Astrocyte (in vitro differentiated cells and primary cell): ENCODE measurements around the gene MYL4. TPM values are rescaled to one million over a fixed set of nuclear protein-coding genes. Genes with fewer than 3 reads are reported as not detected.

Experiments used
- DNase-seq: peaks from one replicate; pipeline ENCODE4 v3.0.0-alpha.2; 2010; ENCODE audit warnings: low read depth
- FAIRE-seq: peaks from 2 replicates; lab custom pipeline; 2011; peaks lifted over from hg19 to GRCh38; lab: Jason Lieb, UNC
- H2AFZ ChIP-seq: 2 replicates; pipeline ENCODE4 v1.6.0; 2012; ENCODE audit warnings: low read depth, low read length, inconsistent platforms
- H3K27ac ChIP-seq: 2 replicates; pipeline ENCODE4 v1.5.1; 2011; ENCODE audit warnings: low read depth, low read length, inconsistent platforms
- H3K27me3 ChIP-seq: 2 replicates; pipeline ENCODE4 v1.6.0; 2011; ENCODE audit warnings: low read length, inconsistent platforms; ENCODE audit not compliant: insufficient read depth
- H3K36me3 ChIP-seq: 2 replicates; pipeline ENCODE4 v1.5.1; 2011; ENCODE audit warnings: low read length, inconsistent platforms; ENCODE audit not compliant: insufficient read depth
- H3K4me1 ChIP-seq: 2 replicates; pipeline ENCODE4 v1.5.1; 2011; ENCODE audit warnings: low read length, inconsistent platforms; ENCODE audit not compliant: insufficient read depth
- H3K4me2 ChIP-seq: 2 replicates; pipeline ENCODE4 v1.6.0; 2012; ENCODE audit warnings: low read length, inconsistent platforms
- H3K4me3 ChIP-seq: 2 replicates; pipeline ENCODE4 v1.5.1; 2011; ENCODE audit warnings: low read depth, mild to moderate bottlenecking, low read length, inconsistent platforms; ENCODE audit not compliant: insufficient read depth
- H3K79me2 ChIP-seq: 2 replicates; pipeline ENCODE4 v1.6.0; 2012; ENCODE audit warnings: mild to moderate bottlenecking, low read length, inconsistent platforms; ENCODE audit not compliant: insufficient read depth
- H3K9ac ChIP-seq: 2 replicates; pipeline ENCODE4 v1.6.0; 2012; ENCODE audit warnings: mild to moderate bottlenecking, low read length, inconsistent platforms
- H3K9me3 ChIP-seq: 2 replicates; pipeline ENCODE4 v1.5.1; 2012; ENCODE audit warnings: low read depth, mild to moderate bottlenecking, low read length, inconsistent platforms; ENCODE audit not compliant: insufficient read depth
- H4K20me1 ChIP-seq: 2 replicates; pipeline ENCODE4 v1.6.0; 2012; ENCODE audit warnings: low read length, inconsistent platforms; ENCODE audit not compliant: insufficient read depth
- H3K27ac Mint-ChIP-seq: one replicate; pipeline ENCODE4 v1.8.0; 2021; ENCODE audit warnings: mild to moderate bottlenecking, mixed read lengths; ENCODE audit not compliant: unreplicated experiment
- H3K27me3 Mint-ChIP-seq: one replicate; pipeline ENCODE4 v1.8.0; 2021; ENCODE audit warnings: low read depth, mixed read lengths; ENCODE audit not compliant: unreplicated experiment
- H3K36me3 Mint-ChIP-seq: one replicate; pipeline ENCODE4 v1.8.0; 2021; ENCODE audit warnings: low read depth, mixed read lengths; ENCODE audit not compliant: unreplicated experiment
- H3K4me1 Mint-ChIP-seq: one replicate; pipeline ENCODE4 v1.8.0; 2021; ENCODE audit warnings: low read depth, mixed read lengths; ENCODE audit not compliant: unreplicated experiment
- H3K4me3 Mint-ChIP-seq: one replicate; pipeline ENCODE4 v1.8.0; 2021; ENCODE audit warnings: mild to moderate bottlenecking, moderate library complexity, mixed read lengths; ENCODE audit not compliant: unreplicated experiment
- H3K9me3 Mint-ChIP-seq: one replicate; pipeline ENCODE4 v1.8.0; 2021; ENCODE audit warnings: mild to moderate bottlenecking, mixed read lengths; ENCODE audit not compliant: unreplicated experiment
- CTCF ChIP-seq: IDR thresholded peaks from 2 replicates; pipeline ENCODE4 v1.5.1; 2011; ENCODE audit warnings: low read depth, mild to moderate bottlenecking, inconsistent platforms, low read length, moderate library complexity; ENCODE audit not compliant: insufficient read depth
- EZH2 ChIP-seq: IDR thresholded peaks from 2 replicates; pipeline ENCODE4 v1.6.1; 2012; ENCODE audit warnings: mild to moderate bottlenecking, low read length, inconsistent platforms; ENCODE audit not compliant: insufficient read depth
- total RNA-seq: library from RNA; stranded (reverse); gene quantifications from 2 replicates; pipeline ENCODE4 v1.2.1, GENCODE V29; 2021

MYL4 gene
- total RNA-seq, 1 donor from 2014 or later, result 22.7 TPM

- Mint-ChIP-seq H3K27ac (no peak overlapping the region), H3K4me3 (no peak overlapping the region), H3K36me3 (no peaks in the 10 kb centered on the region), H3K9me3 (no peaks in the 10 kb centered on the region), H3K27me3 (peaks cover 2% of the 10 kb centered on the region), H3K4me1 (peaks cover 13% of the 10 kb centered on the region)
- H3K36me3 ChIP-seq, result no peaks in the 10 kb centered on the region
- no peak overlapping the region for H3K4me3 ChIP-seq
- no peak for FAIRE-seq
- no peaks in the 10 kb centered on the region for H3K79me2 ChIP-seq
- H3K4me2 ChIP-seq, result no peak overlapping the region
- H3K9me3 ChIP-seq, result peaks cover 5% of the 10 kb centered on the region
- DNase-seq, result no peak
- no peak overlapping the region for H2AFZ ChIP-seq
- no peak overlapping the region for H3K27ac ChIP-seq
- no peaks in the 10 kb centered on the region for H4K20me1 ChIP-seq
- peaks cover 15% of the 10 kb centered on the region for H3K4me1 ChIP-seq
- no peak for TF ChIP-seq CTCF
- no peak for TF ChIP-seq EZH2
- H3K27me3 ChIP-seq, result no peaks in the 10 kb centered on the region
- H3K9ac ChIP-seq, result no peak overlapping the region
Measured at GRCh38 chr17:47235506-47235905, 26.4 kb downstream of the MYL4 start.

- peaks cover 19% of the 10 kb centered on the region for H3K4me1 ChIP-seq
- no peak overlapping the region for H3K4me2 ChIP-seq
- peaks cover 5% of the 10 kb centered on the region for H3K9me3 ChIP-seq
- Mint-ChIP-seq H3K4me3 (no peak overlapping the region), H3K36me3 (no peaks in the 10 kb centered on the region), H3K4me1 (peaks cover 15% of the 10 kb centered on the region), H3K27me3 (peaks cover 2% of the 10 kb centered on the region), H3K27ac (no peak overlapping the region), H3K9me3 (no peaks in the 10 kb centered on the region)
- H4K20me1 ChIP-seq, result no peaks in the 10 kb centered on the region
- no peak for TF ChIP-seq CTCF
- TF ChIP-seq EZH2, result no peak
- H3K4me3 ChIP-seq, result no peak overlapping the region
- no peak overlapping the region for H2AFZ ChIP-seq
- H3K36me3 ChIP-seq, result no peaks in the 10 kb centered on the region
- H3K27me3 ChIP-seq, result no peaks in the 10 kb centered on the region
- no peaks in the 10 kb centered on the region for H3K79me2 ChIP-seq
- DNase-seq (no peak), FAIRE-seq (no peak)
- no peak overlapping the region for H3K9ac ChIP-seq
- H3K27ac ChIP-seq, result no peak overlapping the region
Measured at GRCh38 chr17:47235923-47236322, 26.8 kb downstream of the MYL4 start.

GRCh38 chr17:47237841-47238240 is 28.7 kb downstream of the MYL4 start:
- FAIRE-seq (no peak), DNase-seq (no peak)
- Mint-ChIP-seq H3K27me3 (no peaks in the 10 kb centered on the region), H3K4me3 (no peak overlapping the region), H3K36me3 (no peaks in the 10 kb centered on the region), H3K27ac (no peak overlapping the region), H3K9me3 (peaks cover 2% of the 10 kb centered on the region), H3K4me1 (peaks cover 17% of the 10 kb centered on the region)
- Histone ChIP-seq H3K9me3 (peaks cover 5% of the 10 kb centered on the region), H3K27ac (no peak overlapping the region), H3K9ac (no peak overlapping the region), H3K36me3 (no peaks in the 10 kb centered on the region), H3K79me2 (no peaks in the 10 kb centered on the region), H3K4me2 (no peak overlapping the region), H3K27me3 (no peaks in the 10 kb centered on the region), H4K20me1 (no peaks in the 10 kb centered on the region), H3K4me1 (peaks cover 21% of the 10 kb centered on the region), H2AFZ (no peak overlapping the region), H3K4me3 (no peak overlapping the region)
- TF ChIP-seq CTCF (no peak), EZH2 (no peak)
